ENCODE measurements around the gene CYP21A2.

Gene CYP21A2

DNA sequence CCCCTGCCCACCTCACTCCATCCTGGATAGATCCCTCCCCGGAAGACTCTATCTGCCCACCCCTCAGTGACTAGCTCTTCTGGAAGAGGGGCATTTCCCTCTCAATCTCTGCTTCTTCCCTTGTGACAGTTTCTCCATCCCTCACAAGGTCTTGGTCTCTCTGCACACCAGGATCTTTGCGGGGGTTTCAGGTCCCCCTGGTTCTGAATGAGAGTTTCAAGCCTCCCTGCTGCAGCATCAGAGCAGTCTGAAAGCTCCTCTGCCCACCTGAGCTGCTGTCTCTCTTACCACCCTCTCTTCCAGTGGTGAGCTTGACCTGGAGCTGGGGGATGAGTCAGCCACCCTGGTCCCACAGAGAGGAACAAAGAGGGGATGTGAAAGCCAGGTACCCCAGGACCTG is 46.6 kb downstream of the CYP21A2 start:
- DNase-seq, result no peak

DNA sequence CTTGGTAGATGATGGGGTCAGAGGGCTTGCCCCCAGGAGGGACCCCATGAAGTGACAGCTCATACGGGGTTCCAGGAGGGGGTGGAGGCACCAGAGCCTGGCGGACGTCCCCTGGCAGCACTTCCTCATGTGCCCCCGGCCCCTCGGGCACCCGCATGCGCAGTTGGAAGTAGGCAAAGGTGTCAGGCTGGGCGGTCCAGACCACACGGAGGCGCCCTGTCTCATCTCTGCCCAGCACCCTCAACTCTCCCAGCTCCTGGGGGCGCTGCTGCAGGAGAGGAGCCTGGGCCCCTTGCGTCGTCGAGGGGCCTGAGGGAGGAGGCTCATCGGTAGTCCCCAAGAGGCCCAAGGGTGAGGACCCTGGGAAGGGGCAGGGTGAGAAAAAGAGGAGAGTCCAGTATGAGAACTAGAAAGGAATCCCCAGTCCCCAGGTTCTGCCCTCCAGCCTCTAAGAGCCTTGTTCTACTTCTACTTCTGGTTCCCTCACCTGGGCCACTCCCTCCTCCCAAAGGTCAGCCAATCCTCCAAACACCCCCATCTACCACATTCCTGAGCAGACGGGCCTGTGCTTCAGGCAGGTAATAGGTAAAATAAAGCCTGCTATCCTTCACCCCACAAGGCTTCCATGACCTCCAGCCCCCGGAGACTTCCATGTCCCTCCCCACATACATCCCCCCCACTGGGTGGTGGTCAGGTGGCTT is 47.7 kb downstream of the CYP21A2 start:
- no peak for DNase-seq

DNA sequence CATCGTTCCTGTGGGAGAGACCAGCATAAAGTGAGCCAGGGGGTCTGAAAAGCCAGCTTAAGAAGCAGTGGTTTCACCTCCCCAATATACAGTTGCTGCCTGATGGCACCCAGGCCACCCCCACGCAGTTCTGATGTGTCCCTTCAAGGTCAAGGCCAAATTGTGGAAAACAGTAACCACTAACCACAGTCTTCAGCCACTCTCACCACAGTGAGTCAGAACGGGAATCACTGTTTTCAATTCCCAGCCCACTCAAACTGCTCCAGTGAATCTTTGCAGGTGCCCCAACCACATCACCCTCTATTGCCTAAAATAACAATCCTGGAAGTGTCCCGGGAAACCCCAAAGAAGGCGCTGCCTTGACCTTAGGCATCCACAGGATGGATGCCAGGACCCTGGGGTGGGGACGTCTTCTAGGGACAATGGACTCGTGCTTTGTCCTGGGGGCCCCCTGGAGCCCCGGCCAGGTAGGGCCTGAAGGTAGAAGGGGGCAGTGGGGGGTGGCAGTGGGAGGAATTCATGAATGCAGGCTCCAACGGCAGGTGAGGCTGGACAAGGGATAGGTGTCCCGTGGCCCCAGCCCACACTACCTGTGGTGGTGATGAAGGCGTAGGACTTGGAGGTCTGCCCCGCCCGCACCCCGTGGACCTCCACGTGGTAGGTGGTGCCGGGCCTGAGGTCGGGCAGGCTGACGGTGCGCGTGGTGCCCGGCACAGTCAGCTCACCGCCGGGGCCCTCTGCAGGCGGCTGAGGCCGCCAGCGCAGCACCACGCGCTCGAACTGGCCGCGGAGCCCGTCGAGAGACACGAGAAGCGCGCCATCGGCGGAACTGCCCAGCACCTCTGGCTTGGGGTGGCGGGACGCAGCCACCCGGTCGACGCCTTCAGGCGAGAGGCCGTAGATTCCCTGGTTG is 48.7 kb downstream of the CYP21A2 start:
- no peak for DNase-seq

DNA sequence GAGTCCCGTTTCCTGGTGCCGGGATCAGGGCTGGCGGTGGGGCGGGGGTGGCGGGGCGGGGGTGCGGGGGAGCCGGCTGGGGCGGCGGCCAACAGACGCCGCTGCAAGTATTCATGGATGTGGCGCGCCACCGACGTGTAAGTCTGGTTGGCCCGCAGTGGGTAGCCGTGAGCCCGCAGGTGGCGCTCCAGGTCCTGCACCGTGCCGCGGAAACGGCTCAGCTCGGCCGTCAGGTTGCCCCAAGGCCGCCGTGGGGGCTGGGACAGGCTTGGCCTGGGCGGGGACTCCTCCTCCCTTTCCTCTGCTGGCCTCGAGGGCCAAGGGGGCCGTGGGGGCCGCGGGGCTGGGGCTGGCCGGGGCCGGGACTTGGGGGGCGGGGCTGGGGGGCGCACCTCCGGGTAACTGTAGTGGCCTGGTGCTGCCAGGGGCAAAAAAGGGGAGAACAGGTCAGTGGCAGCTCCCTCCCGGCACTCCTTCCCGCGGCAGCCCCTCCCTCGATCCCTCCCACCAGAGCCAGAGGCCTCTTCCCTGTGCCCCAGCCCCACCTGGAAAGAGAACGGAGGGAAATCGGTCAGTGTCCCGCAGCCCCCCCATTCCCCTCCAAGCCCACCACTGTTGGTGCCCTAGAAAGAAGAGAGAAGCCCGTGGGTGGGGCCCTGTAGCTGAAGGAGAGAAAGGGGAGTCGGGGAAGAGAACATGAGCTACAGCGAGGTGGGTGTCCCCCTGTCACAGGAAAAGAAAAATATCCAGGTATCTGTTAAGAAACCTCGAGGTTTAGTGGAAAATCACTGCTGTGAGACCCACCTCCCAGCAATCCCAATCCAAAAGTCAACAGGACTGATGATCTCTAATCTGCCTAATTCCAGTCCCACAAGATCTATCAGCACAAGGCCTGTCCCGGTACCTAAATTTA is 49.6 kb downstream of the CYP21A2 start:
- DNase-seq, result peak; percentile 70

DNA sequence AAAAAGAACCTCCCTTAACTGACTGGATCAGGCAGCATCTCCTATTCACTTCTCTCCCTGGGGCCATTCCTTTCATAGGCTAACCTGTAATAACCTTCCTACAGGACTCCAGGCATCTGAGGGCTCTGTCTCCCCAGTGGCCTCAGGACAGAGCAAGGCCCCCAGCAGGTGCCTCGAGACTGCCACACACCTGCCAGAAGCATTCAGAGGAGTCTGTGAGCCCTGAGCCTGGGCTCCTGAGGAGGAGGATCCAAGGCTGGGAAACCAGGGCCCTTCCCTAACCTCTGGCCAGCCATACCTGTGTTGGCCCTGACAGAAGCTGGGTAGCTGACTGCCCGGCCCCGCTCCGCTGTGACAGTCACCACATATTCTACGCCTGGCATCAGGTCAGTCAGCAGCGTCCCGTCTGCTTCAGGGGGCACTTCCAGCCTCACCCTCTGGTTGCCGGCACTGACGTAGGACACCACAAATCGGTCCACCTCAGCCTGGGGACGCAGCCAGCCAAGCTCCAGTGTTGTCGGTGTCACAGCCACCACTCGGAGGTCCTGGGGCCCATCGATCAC is 50.4 kb downstream of the CYP21A2 start:
- DNase-seq, result no peak

DNA sequence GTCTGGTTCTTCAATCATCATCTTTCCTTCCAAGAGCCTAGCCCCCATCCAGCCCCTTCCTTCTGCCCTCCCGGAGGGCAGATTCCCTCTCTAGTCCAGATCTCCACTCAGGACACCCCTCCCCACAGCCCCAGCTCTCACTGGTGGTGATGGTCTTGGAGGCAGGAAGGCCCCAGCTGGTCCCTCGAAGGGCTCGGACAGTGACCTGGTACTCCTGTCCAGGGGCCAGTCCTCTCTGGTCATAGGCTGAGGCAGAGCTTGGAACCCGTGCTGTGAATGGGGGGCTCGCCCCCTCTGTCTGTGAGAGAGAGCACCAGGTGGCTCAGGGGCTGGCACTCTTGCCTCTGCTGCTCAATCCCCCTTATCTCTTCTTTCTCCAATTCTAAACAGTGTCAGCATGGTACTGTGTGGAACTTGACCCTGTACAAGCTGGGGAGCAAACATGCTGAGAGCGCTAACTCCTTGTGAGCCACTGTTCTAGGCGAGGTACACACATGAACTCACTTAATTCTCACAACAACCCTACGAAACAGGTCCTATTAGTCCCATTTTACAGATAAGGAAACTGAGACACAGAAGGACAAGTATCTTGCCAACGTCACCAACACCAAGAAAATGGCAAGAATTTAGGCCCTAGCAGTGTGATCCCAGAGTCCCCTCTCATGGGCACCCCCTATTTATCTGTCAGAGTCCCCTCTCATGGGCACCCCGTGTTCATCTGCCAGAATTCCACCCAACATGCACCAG is 51.0 kb downstream of the CYP21A2 start:
- DNase-seq, result no peak
